ENCODE data around the gene TEAD1.

TEAD1 gene

GRCh38 chr11:12724301-12725054 is 50.3 kb downstream of the TEAD1 start:
- H3K4me3 ChIP-seq (ENCODE audit: low read length), result peak overlapping the region; percentile 17
- no peak overlapping the region for H3K9ac ChIP-seq (ENCODE audit: low read length)
- no peaks in the 10 kb centered on the region for H3K36me3 ChIP-seq (ENCODE audit: control insufficient read depth, insufficient read depth, low read length)
- peak overlapping the region; percentile 80 for H3K27ac ChIP-seq (ENCODE audit: low read depth, low read length)
- peaks cover 40% of the 10 kb centered on the region for H3K4me1 ChIP-seq (ENCODE audit: control insufficient read depth, insufficient read depth, low read length)
- no peaks in the 10 kb centered on the region for H3K27me3 ChIP-seq (ENCODE audit: control insufficient read depth, insufficient read depth, low read length)

GRCh38 chr11:12725055-12725862 is 51.0 kb downstream of the TEAD1 start:
- H3K27me3 ChIP-seq (ENCODE audit: control insufficient read depth, insufficient read depth, low read length), result no peaks in the 10 kb centered on the region
- H3K4me1 ChIP-seq (ENCODE audit: control insufficient read depth, insufficient read depth, low read length), result peaks cover 47% of the 10 kb centered on the region
- no peak overlapping the region for H3K9ac ChIP-seq (ENCODE audit: low read length)
- no peak overlapping the region for H3K4me3 ChIP-seq (ENCODE audit: low read length)
- no peaks in the 10 kb centered on the region for H3K36me3 ChIP-seq (ENCODE audit: control insufficient read depth, insufficient read depth, low read length)
- H3K27ac ChIP-seq (ENCODE audit: low read depth, low read length), result peak overlapping the region; percentile 80

GRCh38 chr11:12725863-12726682 is 51.9 kb downstream of the TEAD1 start:
- Histone ChIP-seq H3K9ac (ENCODE audit: low read length) (no peak overlapping the region), H3K27ac (ENCODE audit: low read depth, low read length) (peak overlapping the region; percentile 11), H3K4me1 (ENCODE audit: control insufficient read depth, insufficient read depth, low read length) (peaks cover 46% of the 10 kb centered on the region), H3K27me3 (ENCODE audit: control insufficient read depth, insufficient read depth, low read length) (no peaks in the 10 kb centered on the region), H3K4me3 (ENCODE audit: low read length) (no peak overlapping the region), H3K36me3 (ENCODE audit: control insufficient read depth, insufficient read depth, low read length) (no peaks in the 10 kb centered on the region)

GRCh38 chr11:12727563-12728211 is 53.5 kb downstream of the TEAD1 start:
- Histone ChIP-seq H3K4me1 (ENCODE audit: control insufficient read depth, insufficient read depth, low read length) (peaks cover 44% of the 10 kb centered on the region), H3K27ac (ENCODE audit: low read depth, low read length) (peak overlapping the region; percentile 73), H3K27me3 (ENCODE audit: control insufficient read depth, insufficient read depth, low read length) (no peaks in the 10 kb centered on the region), H3K9ac (ENCODE audit: low read length) (no peak overlapping the region), H3K4me3 (ENCODE audit: low read length) (no peak overlapping the region), H3K36me3 (ENCODE audit: control insufficient read depth, insufficient read depth, low read length) (no peaks in the 10 kb centered on the region)

GRCh38 chr11:12728417-12728816 is 54.2 kb downstream of the TEAD1 start:
- H3K4me1 ChIP-seq (ENCODE audit: control insufficient read depth, insufficient read depth, low read length), result peaks cover 44% of the 10 kb centered on the region
- no peak overlapping the region for H3K4me3 ChIP-seq (ENCODE audit: low read length)
- H3K27ac ChIP-seq (ENCODE audit: low read depth, low read length), result peak overlapping the region; percentile 73
- H3K27me3 ChIP-seq (ENCODE audit: control insufficient read depth, insufficient read depth, low read length), result no peaks in the 10 kb centered on the region
- H3K36me3 ChIP-seq (ENCODE audit: control insufficient read depth, insufficient read depth, low read length), result no peaks in the 10 kb centered on the region
- no peak overlapping the region for H3K9ac ChIP-seq (ENCODE audit: low read length)

GRCh38 chr11:12729941-12730340 is 55.7 kb downstream of the TEAD1 start:
- H3K9ac ChIP-seq (ENCODE audit: low read length), result no peak overlapping the region
- no peaks in the 10 kb centered on the region for H3K36me3 ChIP-seq (ENCODE audit: control insufficient read depth, insufficient read depth, low read length)
- peak overlapping the region; percentile 60 for H3K27ac ChIP-seq (ENCODE audit: low read depth, low read length)
- peaks cover 31% of the 10 kb centered on the region for H3K4me1 ChIP-seq (ENCODE audit: control insufficient read depth, insufficient read depth, low read length)
- H3K4me3 ChIP-seq (ENCODE audit: low read length), result no peak overlapping the region
- H3K27me3 ChIP-seq (ENCODE audit: control insufficient read depth, insufficient read depth, low read length), result no peaks in the 10 kb centered on the region

GRCh38 chr11:12731841-12732336 is 57.7 kb downstream of the TEAD1 start:
- peaks cover 30% of the 10 kb centered on the region for H3K4me1 ChIP-seq (ENCODE audit: control insufficient read depth, insufficient read depth, low read length)
- H3K4me3 ChIP-seq (ENCODE audit: low read length), result no peak overlapping the region
- H3K27me3 ChIP-seq (ENCODE audit: control insufficient read depth, insufficient read depth, low read length), result no peaks in the 10 kb centered on the region
- no peak overlapping the region for H3K9ac ChIP-seq (ENCODE audit: low read length)
- peak overlapping the region; percentile 32 for H3K27ac ChIP-seq (ENCODE audit: low read depth, low read length)
- H3K36me3 ChIP-seq (ENCODE audit: control insufficient read depth, insufficient read depth, low read length), result no peaks in the 10 kb centered on the region

- no peak overlapping the region for H3K27ac ChIP-seq (ENCODE audit: low read depth, low read length)
- no peak overlapping the region for H3K9ac ChIP-seq (ENCODE audit: low read length)
- peaks cover 26% of the 10 kb centered on the region for H3K4me1 ChIP-seq (ENCODE audit: control insufficient read depth, insufficient read depth, low read length)
- H3K36me3 ChIP-seq (ENCODE audit: control insufficient read depth, insufficient read depth, low read length), result no peaks in the 10 kb centered on the region
- no peak overlapping the region for H3K4me3 ChIP-seq (ENCODE audit: low read length)
- no peaks in the 10 kb centered on the region for H3K27me3 ChIP-seq (ENCODE audit: control insufficient read depth, insufficient read depth, low read length)
These were observed 58.9 kb downstream of the TEAD1 start for GRCh38 chr11:12733091-12733490.

- H3K9ac ChIP-seq (ENCODE audit: low read length), result no peak overlapping the region
- no peaks in the 10 kb centered on the region for H3K36me3 ChIP-seq (ENCODE audit: control insufficient read depth, insufficient read depth, low read length)
- no peak overlapping the region for H3K4me3 ChIP-seq (ENCODE audit: low read length)
- H3K4me1 ChIP-seq (ENCODE audit: control insufficient read depth, insufficient read depth, low read length), result peaks cover 12% of the 10 kb centered on the region
- H3K27me3 ChIP-seq (ENCODE audit: control insufficient read depth, insufficient read depth, low read length), result no peaks in the 10 kb centered on the region
- H3K27ac ChIP-seq (ENCODE audit: low read depth, low read length), result no peak overlapping the region
These were observed 60.4 kb downstream of the TEAD1 start for GRCh38 chr11:12734625-12735024.

GRCh38 chr11:12735262-12735661 is 61.0 kb downstream of the TEAD1 start:
- Histone ChIP-seq H3K27me3 (ENCODE audit: control insufficient read depth, insufficient read depth, low read length) (no peaks in the 10 kb centered on the region), H3K9ac (ENCODE audit: low read length) (no peak overlapping the region), H3K4me1 (ENCODE audit: control insufficient read depth, insufficient read depth, low read length) (peaks cover 6% of the 10 kb centered on the region), H3K36me3 (ENCODE audit: control insufficient read depth, insufficient read depth, low read length) (no peaks in the 10 kb centered on the region), H3K4me3 (ENCODE audit: low read length) (no peak overlapping the region), H3K27ac (ENCODE audit: low read depth, low read length) (no peak overlapping the region)

- Histone ChIP-seq H3K4me3 (ENCODE audit: low read length) (no peak overlapping the region), H3K4me1 (ENCODE audit: control insufficient read depth, insufficient read depth, low read length) (peaks cover 8% of the 10 kb centered on the region), H3K36me3 (ENCODE audit: control insufficient read depth, insufficient read depth, low read length) (no peaks in the 10 kb centered on the region), H3K9ac (ENCODE audit: low read length) (no peak overlapping the region), H3K27me3 (ENCODE audit: control insufficient read depth, insufficient read depth, low read length) (no peaks in the 10 kb centered on the region), H3K27ac (ENCODE audit: low read depth, low read length) (no peak overlapping the region)
These were observed 62.8 kb downstream of the TEAD1 start for GRCh38 chr11:12737024-12737423.

Data from rectal smooth muscle tissue (tissue), 1 donor.